B cell (primary cell): ENCODE results near the gene CCDC85C.

Experiments
- EZH2 ChIP-seq: IDR thresholded peaks from 2 replicates; pipeline ENCODE4 v1.6.1; 2012; ENCODE audit warnings: borderline replicate concordance, low read depth, mild to moderate bottlenecking, moderate library complexity, low read length; ENCODE audit not compliant: insufficient read depth, poor library complexity, severe bottlenecking
- TF ChIP-seq, protein P1 (sequence below): fragments of 200-600 bp; IDR thresholded peaks from one replicate; pipeline ENCODE4 v1.8.0; 2022; ENCODE audit warnings: antibody characterized with exemption, mild to moderate bottlenecking

DNA sequence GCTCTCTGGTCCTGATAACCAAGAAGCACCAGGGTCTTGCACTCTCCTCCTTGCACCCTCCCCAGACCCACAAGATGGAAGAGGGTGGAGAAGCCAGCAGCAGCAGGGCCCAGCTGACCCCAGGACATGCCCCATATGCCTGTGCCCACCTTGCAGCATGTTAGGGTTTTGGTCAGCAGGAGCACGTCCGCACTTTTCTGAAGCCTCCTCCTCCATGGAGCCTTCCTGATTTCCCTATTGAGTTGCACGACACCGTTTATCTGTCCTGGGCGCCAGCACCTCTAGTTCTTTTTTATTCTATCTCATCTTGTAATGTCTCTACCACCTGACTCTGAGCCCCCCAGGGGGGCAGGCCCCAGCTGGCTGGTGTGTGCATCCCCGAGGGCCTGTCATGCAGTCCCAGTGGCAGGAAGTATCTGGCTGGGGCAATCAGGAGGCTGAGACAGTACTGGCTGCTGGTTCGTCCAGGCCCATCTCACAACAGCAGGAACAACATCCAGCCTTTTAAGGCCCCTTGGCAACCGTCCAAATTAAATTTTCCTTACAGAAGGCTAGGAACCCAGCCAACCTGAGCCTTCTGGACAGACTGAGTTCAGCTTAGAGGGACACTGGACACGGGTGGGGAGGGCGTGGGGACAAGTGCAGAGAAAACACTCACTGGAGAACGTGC, 39.6 kb downstream of the CCDC85C start:
- TF ChIP-seq, protein P1, sequence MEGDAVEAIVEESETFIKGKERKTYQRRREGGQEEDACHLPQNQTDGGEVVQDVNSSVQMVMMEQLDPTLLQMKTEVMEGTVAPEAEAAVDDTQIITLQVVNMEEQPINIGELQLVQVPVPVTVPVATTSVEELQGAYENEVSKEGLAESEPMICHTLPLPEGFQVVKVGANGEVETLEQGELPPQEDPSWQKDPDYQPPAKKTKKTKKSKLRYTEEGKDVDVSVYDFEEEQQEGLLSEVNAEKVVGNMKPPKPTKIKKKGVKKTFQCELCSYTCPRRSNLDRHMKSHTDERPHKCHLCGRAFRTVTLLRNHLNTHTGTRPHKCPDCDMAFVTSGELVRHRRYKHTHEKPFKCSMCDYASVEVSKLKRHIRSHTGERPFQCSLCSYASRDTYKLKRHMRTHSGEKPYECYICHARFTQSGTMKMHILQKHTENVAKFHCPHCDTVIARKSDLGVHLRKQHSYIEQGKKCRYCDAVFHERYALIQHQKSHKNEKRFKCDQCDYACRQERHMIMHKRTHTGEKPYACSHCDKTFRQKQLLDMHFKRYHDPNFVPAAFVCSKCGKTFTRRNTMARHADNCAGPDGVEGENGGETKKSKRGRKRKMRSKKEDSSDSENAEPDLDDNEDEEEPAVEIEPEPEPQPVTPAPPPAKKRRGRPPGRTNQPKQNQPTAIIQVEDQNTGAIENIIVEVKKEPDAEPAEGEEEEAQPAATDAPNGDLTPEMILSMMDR, result no peak
- TF ChIP-seq EZH2, result no peak
